22Rv1 (cell line): ENCODE data around the gene NDUFV2.

ENCODE experiments used
- H3K27ac ChIP-seq: fragments of 450-650 bp; 2 replicates; pipeline ENCODE4 v1.5.1; 2017
- CTCF ChIP-seq: fragments of 450-650 bp; IDR thresholded peaks from 2 replicates; pipeline ENCODE4 v1.5.1; 2017; ENCODE audit warnings: mild to moderate bottlenecking
- ZFX ChIP-seq: fragments of 450-650 bp; IDR thresholded peaks from 2 replicates; pipeline ENCODE4 v1.6.1; 2017; ENCODE audit warnings: antibody characterized with exemption, borderline replicate concordance

Gene NDUFV2

GRCh38 chr18:9102508-9103375, at the start of gene NDUFV2:
Gene NDUFV2 (plus strand): TSS chr18:9102699. CDS start chr18:9102744, 45 bp downstream.
- H3K27ac ChIP-seq = peak within 1 kb of the TSS; percentile 88
- TF ChIP-seq CTCF (no peak), ZFX (peak; percentile 90; the same call in 1 of the 2 replicates)

DNA sequence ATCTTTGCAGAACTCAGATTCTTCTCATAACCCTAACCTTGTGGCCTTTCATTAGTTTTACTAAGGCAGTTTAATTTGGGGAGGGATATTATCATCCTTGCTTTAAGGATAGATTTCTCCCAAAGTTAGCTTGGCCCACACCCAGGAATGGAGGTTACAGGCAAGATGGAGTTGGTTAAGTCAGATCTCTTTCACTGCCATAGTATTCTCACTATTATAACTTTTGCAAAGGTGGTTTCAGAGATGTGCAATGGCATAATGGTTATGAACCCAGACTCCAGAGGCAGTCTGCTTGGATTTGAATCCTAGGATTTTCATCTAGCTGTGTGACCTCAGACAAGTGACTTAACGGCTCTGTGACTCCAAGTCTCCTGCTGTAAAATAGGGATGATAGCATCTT, 48.7 kb upstream of the NDUFV2 start:
- no peak overlapping the region for H3K27ac ChIP-seq
- TF ChIP-seq ZFX = no peak
- no peak for TF ChIP-seq CTCF

GRCh38 chr18:9055185-9055584, 47.3 kb upstream of the NDUFV2 start:
- H3K27ac ChIP-seq = no peak overlapping the region
- TF ChIP-seq ZFX (no peak), CTCF (peak; percentile 43)

DNA sequence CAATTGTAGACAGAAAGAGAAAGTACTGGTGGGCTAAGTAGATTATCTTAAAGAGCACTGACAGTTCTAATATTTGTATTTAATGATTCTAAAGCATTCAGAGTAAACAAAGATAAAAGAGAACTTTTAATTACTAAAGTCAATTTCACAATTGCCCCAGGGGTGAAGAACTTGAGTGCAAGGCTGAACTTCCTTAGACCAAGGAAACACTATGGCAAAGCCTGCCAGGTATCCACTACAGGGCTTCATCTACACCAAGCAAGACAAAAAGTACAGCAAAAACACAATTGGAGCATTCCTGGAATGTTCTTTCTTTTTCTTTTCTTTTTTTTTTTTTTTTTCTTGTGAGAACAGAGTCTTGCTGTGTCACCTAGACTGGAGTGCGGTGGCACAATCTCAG, 46.9 kb upstream of the NDUFV2 start:
- TF ChIP-seq ZFX (no peak), CTCF (no peak)
- no peak overlapping the region for H3K27ac ChIP-seq

DNA sequence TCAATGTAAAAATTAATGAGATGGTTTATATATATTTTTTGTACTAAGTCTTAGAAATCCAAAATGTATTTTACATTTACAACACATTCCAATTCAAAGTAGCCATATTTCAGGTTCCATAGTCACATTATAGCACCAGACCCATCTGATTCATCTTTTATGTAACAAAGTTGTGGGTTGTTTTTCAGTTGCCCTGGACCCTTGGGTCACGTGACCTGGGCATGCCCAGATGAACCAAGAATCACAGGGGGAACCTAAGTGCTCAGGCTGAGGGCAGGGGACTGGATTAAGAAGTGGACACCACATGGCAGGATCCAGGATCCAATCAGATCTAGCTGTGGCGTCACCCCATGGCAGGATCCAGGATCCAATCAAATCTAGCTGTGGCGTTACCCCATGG, 44.9 kb upstream of the NDUFV2 start:
- TF ChIP-seq CTCF (no peak), ZFX (no peak)
- no peak overlapping the region for H3K27ac ChIP-seq

GRCh38 chr18:9058406-9058805, 44.1 kb upstream of the NDUFV2 start:
- no peak for TF ChIP-seq CTCF
- TF ChIP-seq ZFX = no peak
- no peak overlapping the region for H3K27ac ChIP-seq

DNA sequence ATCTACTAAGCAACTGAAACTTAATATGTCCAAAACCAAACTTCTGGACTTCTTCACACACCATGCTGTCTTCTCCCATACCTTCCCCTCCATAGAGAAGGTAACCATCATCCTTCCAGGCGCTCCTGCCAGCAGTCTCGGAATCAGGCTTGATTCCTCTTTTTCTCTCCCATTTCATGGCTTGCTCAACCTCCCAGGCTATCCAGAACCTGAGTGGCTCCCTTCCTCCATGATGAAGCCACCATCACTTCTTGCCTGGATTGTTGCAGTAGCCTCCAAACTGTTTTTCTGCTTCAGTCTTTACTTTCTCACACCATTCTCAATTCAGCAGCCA, 40.1 kb upstream of the NDUFV2 start:
- TF ChIP-seq CTCF (no peak), ZFX (no peak)
- H3K27ac ChIP-seq = no peak overlapping the region
